22Rv1 (cell line): Measurements from ENCODE around the gene FLOT1.

Source experiments
- CTCF ChIP-seq: fragments of 450-650 bp; IDR thresholded peaks from 2 replicates; pipeline ENCODE4 v1.5.1; 2017; ENCODE audit warnings: mild to moderate bottlenecking
- ZFX ChIP-seq: fragments of 450-650 bp; IDR thresholded peaks from 2 replicates; pipeline ENCODE4 v1.6.1; 2017; ENCODE audit warnings: antibody characterized with exemption, borderline replicate concordance

GRCh38 chr6:30789606-30790005 is 47.1 kb upstream of the FLOT1 start:
- TF ChIP-seq CTCF: no peak
- TF ChIP-seq ZFX: no peak
